Measurements from ENCODE around the gene RUNX1.
"Not testable (repeated sequence)": the region's sequence is repeated elsewhere in the genome, so short reads cannot be mapped to it uniquely, and the experiment has no call there.

Gene RUNX1

DNA sequence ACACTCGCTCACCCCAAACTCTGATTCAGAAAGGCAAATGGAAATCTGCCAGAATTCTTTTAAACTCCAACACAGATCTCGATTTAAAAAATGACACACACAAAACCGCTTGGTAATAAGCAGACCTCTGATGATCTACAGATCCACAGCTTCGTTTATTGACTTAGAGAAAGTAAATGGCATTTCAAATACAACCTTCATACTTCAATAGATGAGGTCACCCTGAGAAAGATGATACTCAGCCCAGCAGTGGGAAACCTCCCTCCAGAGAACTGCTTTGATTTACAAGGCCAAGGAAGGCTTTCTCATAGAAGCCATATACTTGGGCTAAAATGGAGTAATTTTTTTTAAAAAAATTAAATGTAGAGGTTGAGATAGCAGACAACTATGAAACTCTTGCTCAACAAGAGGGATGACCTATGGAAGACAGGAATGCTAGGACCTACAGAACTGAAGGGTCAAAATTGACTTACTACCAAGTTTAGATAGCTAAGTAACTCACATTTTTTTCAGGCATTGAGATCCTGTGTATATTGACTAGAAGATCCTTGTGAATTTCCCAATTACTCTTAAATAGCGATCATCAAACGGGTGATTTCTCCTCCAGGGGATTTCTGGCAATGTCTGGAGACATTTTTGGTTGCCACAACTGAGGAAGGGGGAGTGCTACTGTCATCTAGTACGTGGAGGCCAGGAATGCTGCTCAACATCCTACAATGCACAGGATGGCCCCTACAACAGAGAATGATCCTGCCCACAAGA, 236.4 kb downstream of the RUNX1 start:
- peaks cover 50% of the 10 kb centered on the region for H3K4me1 ChIP-seq (ENCODE audit: control insufficient read depth, insufficient read depth, low read length, poor library complexity, severe bottlenecking)
- no peak overlapping the region for H3K27ac ChIP-seq (ENCODE audit: low read depth, low read length, severe bottlenecking)
- H3K36me3 ChIP-seq (ENCODE audit: control insufficient read depth, insufficient read depth, low read length): peaks cover 40% of the 10 kb centered on the region
- H3K4me3 ChIP-seq (ENCODE audit: extremely low read depth, insufficient read depth, low read length, poor library complexity, severe bottlenecking): no peak overlapping the region
- no peaks in the 10 kb centered on the region for H3K9me3 ChIP-seq (ENCODE audit: control insufficient read depth, low read length)
- WGBS, 2 experiments (ENCODE audit: insufficient coverage in 2 of 2): 92 to 98% methylated on average over 4 to 5 of the region's 7 CpGs

- H3K9me3 ChIP-seq (ENCODE audit: control insufficient read depth, low read length): peaks cover 3% of the 10 kb centered on the region
- H3K4me3 ChIP-seq (ENCODE audit: extremely low read depth, insufficient read depth, low read length, poor library complexity, severe bottlenecking): no peak overlapping the region
- 80 to 90% methylated on average over 3 to 4 of the region's 4 CpGs for WGBS, 2 experiments (ENCODE audit: insufficient coverage in 2 of 2)
- H3K4me1 ChIP-seq (ENCODE audit: control insufficient read depth, insufficient read depth, low read length, poor library complexity, severe bottlenecking): peaks cover 54% of the 10 kb centered on the region
- H3K27ac ChIP-seq (ENCODE audit: low read depth, low read length, severe bottlenecking): no peak overlapping the region
- peaks cover 38% of the 10 kb centered on the region for H3K36me3 ChIP-seq (ENCODE audit: control insufficient read depth, insufficient read depth, low read length)
Measured at GRCh38 chr21:34811368-34811767, 237.7 kb downstream of the RUNX1 start.

- H3K27ac ChIP-seq (ENCODE audit: low read depth, low read length, severe bottlenecking): no peak overlapping the region
- H3K4me3 ChIP-seq (ENCODE audit: extremely low read depth, insufficient read depth, low read length, poor library complexity, severe bottlenecking): no peak overlapping the region
- peaks cover 38% of the 10 kb centered on the region for H3K36me3 ChIP-seq (ENCODE audit: control insufficient read depth, insufficient read depth, low read length)
- H3K4me1 ChIP-seq (ENCODE audit: control insufficient read depth, insufficient read depth, low read length, poor library complexity, severe bottlenecking): peaks cover 49% of the 10 kb centered on the region
- peaks cover 6% of the 10 kb centered on the region for H3K9me3 ChIP-seq (ENCODE audit: control insufficient read depth, low read length)
- WGBS, 2 experiments (ENCODE audit: insufficient coverage in 2 of 2): 82 to 86% methylated on average over 5 to 6 of the region's 6 CpGs
Measured at GRCh38 chr21:34810786-34811185, 238.3 kb downstream of the RUNX1 start.

DNA sequence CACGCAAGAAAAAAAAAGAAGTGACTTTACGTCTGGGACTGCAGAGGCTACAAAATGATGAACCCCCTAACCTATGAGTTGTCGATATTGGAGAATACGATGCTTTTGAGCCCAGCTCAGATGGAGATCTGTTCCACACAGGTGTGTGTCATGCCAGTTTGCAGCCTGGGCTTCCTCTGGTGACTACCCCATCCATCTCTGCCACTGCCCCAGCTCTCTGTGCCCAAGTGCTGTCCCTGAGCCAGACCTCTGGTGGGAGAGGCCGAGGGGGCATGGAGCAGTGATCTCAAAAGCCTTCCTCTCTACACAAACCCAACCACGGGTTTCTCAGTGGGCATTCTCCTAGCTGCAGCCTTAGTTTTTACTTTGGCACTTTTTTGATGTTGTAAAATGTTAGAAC, 239.3 kb downstream of the RUNX1 start:
- peaks cover 6% of the 10 kb centered on the region for H3K9me3 ChIP-seq (ENCODE audit: control insufficient read depth, low read length)
- H3K36me3 ChIP-seq (ENCODE audit: control insufficient read depth, insufficient read depth, low read length): peaks cover 38% of the 10 kb centered on the region
- no peak overlapping the region for H3K4me3 ChIP-seq (ENCODE audit: extremely low read depth, insufficient read depth, low read length, poor library complexity, severe bottlenecking)
- no peak overlapping the region for H3K27ac ChIP-seq (ENCODE audit: low read depth, low read length, severe bottlenecking)
- peaks cover 39% of the 10 kb centered on the region for H3K4me1 ChIP-seq (ENCODE audit: control insufficient read depth, insufficient read depth, low read length, poor library complexity, severe bottlenecking)
- WGBS, 2 experiments (ENCODE audit: insufficient coverage in 2 of 2): 94 to 100% methylated on average over 5 of the region's 6 CpGs

- Histone ChIP-seq H3K9me3 (ENCODE audit: control insufficient read depth, low read length) (peaks cover 6% of the 10 kb centered on the region), H3K27ac (ENCODE audit: low read depth, low read length, severe bottlenecking) (peak overlapping the region; percentile 94), H3K4me1 (ENCODE audit: control insufficient read depth, insufficient read depth, low read length, poor library complexity, severe bottlenecking) (peaks cover 32% of the 10 kb centered on the region), H3K4me3 (ENCODE audit: extremely low read depth, insufficient read depth, low read length, poor library complexity, severe bottlenecking) (no peak overlapping the region), H3K36me3 (ENCODE audit: control insufficient read depth, insufficient read depth, low read length) (peaks cover 44% of the 10 kb centered on the region)
- 77 to 92% methylated on average over 6 to 7 of the region's 7 CpGs for WGBS, 2 experiments (ENCODE audit: insufficient coverage in 2 of 2)
Measured at GRCh38 chr21:34808569-34809204, 240.4 kb downstream of the RUNX1 start.

- Histone ChIP-seq H3K36me3 (ENCODE audit: control insufficient read depth, insufficient read depth, low read length) (peaks cover 42% of the 10 kb centered on the region), H3K27ac (ENCODE audit: low read depth, low read length, severe bottlenecking) (peak overlapping the region; percentile 94), H3K4me1 (ENCODE audit: control insufficient read depth, insufficient read depth, low read length, poor library complexity, severe bottlenecking) (peaks cover 26% of the 10 kb centered on the region), H3K9me3 (ENCODE audit: control insufficient read depth, low read length) (peaks cover 6% of the 10 kb centered on the region), H3K4me3 (ENCODE audit: extremely low read depth, insufficient read depth, low read length, poor library complexity, severe bottlenecking) (no peak overlapping the region)
- 90 to 91% methylated on average over 9 to 13 of the region's 15 CpGs for WGBS, 2 experiments (ENCODE audit: insufficient coverage in 2 of 2)
Measured at GRCh38 chr21:34807881-34808568, 241.1 kb downstream of the RUNX1 start.

DNA sequence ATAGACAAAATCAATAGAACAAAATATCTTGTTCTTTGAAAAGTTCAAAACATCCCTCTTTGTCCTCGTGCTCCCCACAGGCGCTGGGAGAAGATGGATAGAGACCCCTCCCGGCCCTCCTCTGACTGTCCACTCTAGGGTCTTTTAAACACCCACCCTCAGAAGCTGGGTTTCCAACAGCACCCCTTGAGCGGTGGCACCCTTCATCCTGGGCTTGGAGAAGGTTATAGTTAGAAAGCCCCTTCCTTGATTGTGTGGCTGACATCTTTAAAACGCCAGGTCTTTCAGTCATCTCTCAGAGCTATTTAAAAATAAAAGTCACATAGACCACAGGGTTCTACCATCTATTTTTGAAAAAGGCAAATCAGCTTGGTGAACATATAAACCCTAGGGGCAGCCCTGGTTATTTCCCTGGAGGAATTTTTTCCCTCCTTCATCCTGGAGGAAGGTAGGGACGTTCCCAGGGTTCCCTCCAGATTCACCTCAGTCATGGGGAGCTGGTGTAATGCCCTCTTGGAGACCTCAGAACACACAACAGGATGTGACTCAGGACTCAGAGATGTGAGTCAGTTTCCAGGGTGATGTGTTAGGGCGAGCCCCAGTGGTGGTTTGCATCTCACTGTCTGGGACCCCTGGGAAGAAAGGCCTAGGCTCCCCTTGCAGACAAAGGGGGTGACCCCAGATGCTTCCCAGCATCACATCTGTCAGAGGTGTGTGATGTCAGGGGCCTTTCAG, 241.8 kb downstream of the RUNX1 start:
- Histone ChIP-seq H3K27ac (ENCODE audit: low read depth, low read length, severe bottlenecking) (peak overlapping the region; percentile 94), H3K36me3 (ENCODE audit: control insufficient read depth, insufficient read depth, low read length) (peaks cover 44% of the 10 kb centered on the region), H3K4me3 (ENCODE audit: extremely low read depth, insufficient read depth, low read length, poor library complexity, severe bottlenecking) (no peak overlapping the region), H3K9me3 (ENCODE audit: control insufficient read depth, low read length) (peaks cover 6% of the 10 kb centered on the region), H3K4me1 (ENCODE audit: control insufficient read depth, insufficient read depth, low read length, poor library complexity, severe bottlenecking) (peaks cover 19% of the 10 kb centered on the region)
- WGBS, 2 experiments (ENCODE audit: insufficient coverage in 2 of 2): 83 to 88% methylated on average over 2 to 4 of the region's 7 CpGs

DNA sequence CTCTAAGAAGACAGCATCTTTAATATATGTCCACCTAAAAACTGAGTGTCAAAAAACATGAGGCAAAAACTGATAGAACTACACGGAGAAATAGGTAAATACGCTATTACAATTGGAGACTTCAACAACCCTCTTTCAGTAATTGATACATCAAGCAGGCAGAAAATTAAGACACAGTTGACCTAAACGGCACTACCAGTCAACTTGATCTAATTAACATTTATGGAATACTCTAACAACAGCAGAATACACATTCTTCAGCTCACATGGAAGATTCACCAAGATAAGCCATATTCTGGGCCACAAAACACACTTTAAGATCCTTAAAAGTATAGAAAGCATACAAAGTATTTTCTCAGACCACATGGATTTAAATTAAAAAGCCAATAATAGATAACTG, 242.7 kb downstream of the RUNX1 start:
- Histone ChIP-seq H3K4me3 (ENCODE audit: extremely low read depth, insufficient read depth, low read length, poor library complexity, severe bottlenecking) (no peak overlapping the region), H3K9me3 (ENCODE audit: control insufficient read depth, low read length) (peaks cover 6% of the 10 kb centered on the region), H3K4me1 (ENCODE audit: control insufficient read depth, insufficient read depth, low read length, poor library complexity, severe bottlenecking) (peaks cover 16% of the 10 kb centered on the region), H3K27ac (ENCODE audit: low read depth, low read length, severe bottlenecking) (no peak overlapping the region), H3K36me3 (ENCODE audit: control insufficient read depth, insufficient read depth, low read length) (peaks cover 42% of the 10 kb centered on the region)
- WGBS, 2 experiments (ENCODE audit: insufficient coverage in 2 of 2): 92 to 100% methylated on average over 3 of the region's 3 CpGs

GRCh38 chr21:34805157-34805556, 243.9 kb downstream of the RUNX1 start:
- Histone ChIP-seq H3K36me3 (ENCODE audit: control insufficient read depth, insufficient read depth, low read length) (peaks cover 38% of the 10 kb centered on the region), H3K27ac (ENCODE audit: low read depth, low read length, severe bottlenecking) (no peak overlapping the region), H3K4me1 (ENCODE audit: control insufficient read depth, insufficient read depth, low read length, poor library complexity, severe bottlenecking) (peaks cover 19% of the 10 kb centered on the region), H3K4me3 (ENCODE audit: extremely low read depth, insufficient read depth, low read length, poor library complexity, severe bottlenecking) (no peak overlapping the region), H3K9me3 (ENCODE audit: control insufficient read depth, low read length) (peaks cover 6% of the 10 kb centered on the region)

GRCh38 chr21:34804584-34804983, 244.5 kb downstream of the RUNX1 start:
- Histone ChIP-seq H3K36me3 (ENCODE audit: control insufficient read depth, insufficient read depth, low read length) (peaks cover 39% of the 10 kb centered on the region), H3K4me1 (ENCODE audit: control insufficient read depth, insufficient read depth, low read length, poor library complexity, severe bottlenecking) (peaks cover 19% of the 10 kb centered on the region)
- H3K9me3 ChIP-seq (ENCODE audit: control insufficient read depth, low read length); H3K4me3 ChIP-seq (ENCODE audit: extremely low read depth, insufficient read depth, low read length, poor library complexity, severe bottlenecking); H3K27ac ChIP-seq (ENCODE audit: low read depth, low read length, severe bottlenecking): not testable (repeated sequence)
- 92 to 100% methylated on average over 2 to 5 of the region's 7 CpGs for WGBS, 2 experiments (ENCODE audit: insufficient coverage in 2 of 2)
